T-helper 1 cell (primary cell): ENCODE measurements around the gene VAT1.

ENCODE experiments used
- DNase-seq, 5 donors: peaks; one replicate each; pipeline ENCODE4 v3.0.0-alpha.2; 2012 to 2020

VAT1 gene

GRCh38 chr17:42971589-42971988, 50.6 kb downstream of the VAT1 start:
- DNase-seq = no peak

GRCh38 chr17:42969001-42969581, 53.1 kb downstream of the VAT1 start:
- no peak for DNase-seq

- DNase-seq = no peak
These were observed 54.3 kb downstream of the VAT1 start for GRCh38 chr17:42967925-42968324.
